ENCODE measurements around the gene GNG13.

GRCh38 chr16:784431-784830 lies 16.1 kb downstream of the GNG13 start:
- TF ChIP-seq CTCF (IDR thresholded peaks at IDR 0.05) (no peak), POLR2A (IDR thresholded peaks at IDR 0.05) (no peak)

Measured in adrenal gland (tissue), 5 donors.